ENCODE measurements around the gene SRD5A3.

Gene SRD5A3

DNA sequence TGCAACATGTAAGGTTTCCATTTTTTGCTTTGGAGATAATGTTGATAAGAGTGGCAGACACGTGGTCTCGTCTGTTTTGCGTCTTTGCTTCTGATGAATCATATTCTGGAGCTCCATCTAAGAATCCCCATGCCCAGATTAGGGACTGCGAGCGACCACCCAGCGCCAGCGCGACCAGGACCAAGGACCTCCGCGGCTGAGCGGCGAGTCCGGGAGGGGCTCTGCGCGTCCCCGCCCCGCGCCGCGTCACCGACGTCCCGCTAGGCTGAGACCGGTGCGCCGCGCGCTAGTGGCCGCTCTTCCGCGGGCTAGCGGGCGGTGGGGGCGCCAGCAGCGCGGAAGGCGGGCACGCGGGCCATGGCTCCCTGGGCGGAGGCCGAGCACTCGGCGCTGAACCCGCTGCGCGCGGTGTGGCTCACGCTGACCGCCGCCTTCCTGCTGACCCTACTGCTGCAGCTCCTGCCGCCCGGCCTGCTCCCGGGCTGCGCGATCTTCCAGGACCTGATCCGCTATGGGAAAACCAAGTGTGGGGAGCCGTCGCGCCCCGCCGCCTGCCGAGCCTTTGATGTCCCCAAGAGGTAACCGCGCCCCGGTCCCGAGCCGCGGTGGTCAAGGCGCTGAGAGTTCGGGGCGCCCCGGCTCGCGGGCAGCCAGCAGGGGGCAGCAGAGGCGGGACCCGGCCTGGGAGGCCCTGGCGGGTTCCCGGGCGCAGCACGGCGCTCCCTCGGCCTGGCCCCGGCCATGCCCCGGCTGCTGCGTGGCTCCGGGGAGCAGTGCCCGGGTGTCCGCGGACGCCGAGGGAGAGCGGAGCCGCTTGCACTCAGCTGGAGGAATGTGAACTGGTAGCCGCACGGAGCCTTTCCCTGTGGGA lies at the start of gene SRD5A3:
TSS of gene SRD5A3 (plus strand) at position 263 of the 871 bp plus-strand sequence. CDS start at position 358, 95 bp downstream.
- peak within 1 kb of the TSS; percentile 81 for H3K4me3 Mint-ChIP-seq
- H3K27me3 Mint-ChIP-seq = no peaks in the 10 kb centered on the region
- no peaks in the 10 kb centered on the region for H3K9me3 Mint-ChIP-seq
- DNase-seq (peak; percentile 93), ATAC-seq (peak; percentile 91)
- peaks cover 30% of the 10 kb centered on the region for H3K4me1 Mint-ChIP-seq
- no peaks in the 10 kb centered on the region for H3K36me3 Mint-ChIP-seq (ENCODE audit: low read depth)
- peak within 1 kb of the TSS; percentile 85 for H3K27ac Mint-ChIP-seq

DNA sequence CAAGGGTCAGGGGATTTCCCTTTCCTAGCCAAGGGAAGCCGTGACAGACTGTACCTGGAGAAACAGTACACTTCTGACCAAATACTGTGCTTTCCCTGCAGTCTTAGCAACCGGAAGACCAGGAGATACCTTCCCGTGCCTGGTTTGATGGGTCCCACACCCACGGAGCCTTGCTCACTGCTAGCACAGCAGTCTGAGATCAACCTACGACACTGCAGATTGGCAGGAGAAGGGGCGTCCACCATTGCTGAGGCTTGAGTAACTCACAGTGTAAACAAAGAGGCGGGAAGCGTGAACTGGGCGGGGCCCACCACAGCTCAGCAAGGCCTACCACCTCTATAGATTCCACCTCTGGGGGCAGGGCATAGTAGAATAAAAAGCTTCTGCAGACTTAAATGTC lies 48.7 kb upstream of the SRD5A3 start:
- no peak overlapping the region for H3K4me3 Mint-ChIP-seq
- H3K36me3 Mint-ChIP-seq (ENCODE audit: low read depth) = no peaks in the 10 kb centered on the region
- ATAC-seq (no peak), DNase-seq (no peak)
- peaks cover 13% of the 10 kb centered on the region for H3K27me3 Mint-ChIP-seq
- H3K27ac Mint-ChIP-seq = no peak overlapping the region
- no peaks in the 10 kb centered on the region for H3K9me3 Mint-ChIP-seq
- H3K4me1 Mint-ChIP-seq = no peaks in the 10 kb centered on the region

DNA sequence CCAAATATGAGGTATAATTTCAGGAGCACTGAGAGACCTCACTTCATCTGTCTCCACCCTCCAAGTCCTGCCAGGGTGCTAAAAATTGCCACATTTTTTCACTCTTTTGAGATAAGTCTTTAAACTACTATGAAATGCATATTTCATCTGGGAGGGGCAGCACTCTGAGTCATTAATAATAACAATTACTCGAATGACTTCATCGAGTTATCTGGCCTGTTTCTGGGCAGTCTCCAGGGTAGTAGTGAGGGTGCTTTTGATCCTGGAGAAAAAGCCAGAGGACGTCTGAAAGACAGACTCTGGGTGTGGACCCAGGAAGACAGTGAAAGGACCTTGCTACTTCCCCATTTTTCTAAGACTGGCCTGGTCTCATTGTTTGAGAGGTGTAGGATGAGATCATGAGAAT lies 42.3 kb upstream of the SRD5A3 start:
- Mint-ChIP-seq H3K4me3 (no peak overlapping the region), H3K36me3 (ENCODE audit: low read depth) (no peaks in the 10 kb centered on the region), H3K9me3 (no peaks in the 10 kb centered on the region), H3K4me1 (no peaks in the 10 kb centered on the region), H3K27me3 (peaks cover 8% of the 10 kb centered on the region), H3K27ac (no peak overlapping the region)
- ATAC-seq (no peak), DNase-seq (no peak)

DNA sequence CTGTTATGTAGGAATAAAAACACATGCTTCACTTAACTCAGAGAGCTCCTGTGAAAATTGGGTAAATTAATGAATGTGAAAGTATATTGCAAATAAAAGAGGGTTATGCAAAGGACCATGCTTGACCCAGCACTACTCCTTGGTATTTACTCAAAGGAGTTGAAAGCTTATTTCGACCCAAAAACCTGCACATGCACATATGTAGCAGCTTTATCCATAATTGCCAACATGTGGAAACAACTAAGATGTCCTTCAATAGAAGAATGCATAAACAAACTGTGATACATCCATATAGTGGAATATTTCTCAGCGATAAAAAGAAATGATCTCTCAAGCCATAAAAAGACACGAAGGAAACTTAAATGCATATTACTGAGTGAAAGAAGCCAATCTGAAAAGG lies 41.7 kb upstream of the SRD5A3 start:
- H3K4me3 Mint-ChIP-seq = no peak overlapping the region
- no peaks in the 10 kb centered on the region for H3K9me3 Mint-ChIP-seq
- H3K27me3 Mint-ChIP-seq = peaks cover 8% of the 10 kb centered on the region
- no peaks in the 10 kb centered on the region for H3K36me3 Mint-ChIP-seq (ENCODE audit: low read depth)
- DNase-seq (no peak), ATAC-seq (no peak)
- H3K27ac Mint-ChIP-seq = no peak overlapping the region
- no peaks in the 10 kb centered on the region for H3K4me1 Mint-ChIP-seq

DNA sequence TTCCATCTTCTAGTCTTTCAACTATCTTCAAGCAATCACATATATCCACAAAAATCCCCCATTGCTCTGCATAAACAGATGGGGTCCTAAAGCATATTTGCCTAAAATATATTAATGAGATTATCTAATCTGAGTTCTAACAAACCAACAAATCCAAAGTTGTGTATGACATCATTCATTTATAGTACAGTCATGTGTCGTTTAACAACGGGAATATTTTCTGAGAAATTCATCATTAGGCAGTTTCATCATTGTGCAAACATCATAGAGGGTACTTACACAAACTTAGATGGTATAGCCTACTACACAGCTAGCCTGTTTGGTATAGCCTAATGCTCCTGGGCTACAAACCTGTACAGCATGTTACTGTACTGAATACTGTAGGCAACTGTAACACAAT lies 38.0 kb upstream of the SRD5A3 start:
- Mint-ChIP-seq H3K27me3 (peaks cover 3% of the 10 kb centered on the region), H3K9me3 (no peaks in the 10 kb centered on the region), H3K36me3 (ENCODE audit: low read depth) (no peaks in the 10 kb centered on the region), H3K4me3 (no peak overlapping the region), H3K4me1 (no peaks in the 10 kb centered on the region), H3K27ac (no peak overlapping the region)
- ATAC-seq (no peak), DNase-seq (no peak)

GRCh38 chr4:55311792-55312488 lies 34.1 kb upstream of the SRD5A3 start:
- H3K4me1 Mint-ChIP-seq = peaks cover 5% of the 10 kb centered on the region
- DNase-seq (no peak), ATAC-seq (no peak)
- H3K27ac Mint-ChIP-seq = no peak overlapping the region
- H3K4me3 Mint-ChIP-seq = no peak overlapping the region
- no peaks in the 10 kb centered on the region for H3K36me3 Mint-ChIP-seq (ENCODE audit: low read depth)
- peaks cover 4% of the 10 kb centered on the region for H3K9me3 Mint-ChIP-seq
- no peaks in the 10 kb centered on the region for H3K27me3 Mint-ChIP-seq

- Mint-ChIP-seq H3K9me3 (peaks cover 8% of the 10 kb centered on the region), H3K36me3 (ENCODE audit: low read depth) (no peaks in the 10 kb centered on the region), H3K4me3 (no peak overlapping the region), H3K27ac (no peak overlapping the region), H3K4me1 (peaks cover 10% of the 10 kb centered on the region), H3K27me3 (no peaks in the 10 kb centered on the region)
- DNase-seq (peak; percentile 28), ATAC-seq (peak; percentile 68)
These were observed 33.4 kb upstream of the SRD5A3 start for GRCh38 chr4:55312489-55313101.

GRCh38 chr4:55314141-55314820 lies 31.8 kb upstream of the SRD5A3 start:
- ATAC-seq (no peak), DNase-seq (no peak)

DNA sequence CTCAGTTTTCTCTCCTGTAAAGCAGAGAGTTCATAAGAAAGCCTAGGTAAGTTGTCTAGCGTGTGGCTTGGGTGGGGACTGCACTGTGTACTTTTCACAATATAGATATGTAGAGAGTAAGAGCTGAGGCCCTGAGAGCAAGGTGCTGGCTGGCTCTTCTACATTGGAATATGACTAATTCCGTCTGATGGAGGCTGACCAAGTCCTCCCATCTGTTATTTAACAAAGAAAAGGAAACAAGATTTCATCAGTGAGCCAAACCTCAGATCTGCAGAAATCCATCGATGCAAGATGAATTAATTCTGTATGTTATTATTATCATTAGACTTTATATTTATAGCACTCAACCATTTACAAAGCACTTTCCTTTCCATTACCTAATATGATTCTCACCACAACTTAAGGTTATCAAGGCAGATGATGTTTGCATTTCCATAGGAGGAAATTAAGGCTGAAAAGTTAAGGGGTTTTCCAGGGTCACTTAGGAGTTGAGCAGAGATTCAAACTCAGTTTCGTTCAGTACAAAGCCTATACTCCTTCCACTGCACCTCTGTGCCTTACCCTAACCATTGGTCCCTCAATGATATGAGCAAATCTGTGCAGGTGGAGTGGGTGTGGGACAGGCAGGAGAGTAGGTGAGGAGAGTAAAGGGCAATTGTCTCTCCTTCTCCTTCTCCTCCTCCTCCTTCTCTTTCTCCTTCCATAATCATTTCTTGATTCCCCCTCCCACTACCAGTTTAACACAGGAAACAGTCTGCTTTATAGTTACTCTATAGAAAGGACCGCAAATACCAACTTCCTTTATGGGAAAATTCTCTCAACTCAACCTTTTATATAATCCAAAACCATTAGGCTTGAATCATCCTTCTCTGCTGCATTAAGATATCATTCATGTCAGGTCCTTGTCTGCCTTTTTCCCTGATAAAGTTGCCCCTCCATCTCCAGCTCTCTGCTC lies 27.6 kb upstream of the SRD5A3 start:
- peak overlapping the region; percentile 59 for H3K27ac Mint-ChIP-seq
- H3K9me3 Mint-ChIP-seq = peaks cover 6% of the 10 kb centered on the region
- peak overlapping the region; percentile 24 for H3K4me3 Mint-ChIP-seq
- no peaks in the 10 kb centered on the region for H3K36me3 Mint-ChIP-seq (ENCODE audit: low read depth)
- no peak for DNase-seq
- H3K4me1 Mint-ChIP-seq = peaks cover 47% of the 10 kb centered on the region
- no peaks in the 10 kb centered on the region for H3K27me3 Mint-ChIP-seq
- peak; percentile 87 for ATAC-seq

More at GRCh38 chr4:55314141-55314820, 31.8 kb upstream of the SRD5A3 start:
- Mint-ChIP-seq H3K4me1 (peaks cover 27% of the 10 kb centered on the region), H3K4me3 (no peak overlapping the region), H3K9me3 (peaks cover 8% of the 10 kb centered on the region), H3K27me3 (no peaks in the 10 kb centered on the region), H3K36me3 (ENCODE audit: low read depth) (no peaks in the 10 kb centered on the region), H3K27ac (no peak overlapping the region)

GRCh38 chr4:55321707-55322264 lies 24.3 kb upstream of the SRD5A3 start:
- peaks cover 7% of the 10 kb centered on the region for H3K27me3 Mint-ChIP-seq
- H3K36me3 Mint-ChIP-seq (ENCODE audit: low read depth) = no peaks in the 10 kb centered on the region
- no peak for ATAC-seq

DNA sequence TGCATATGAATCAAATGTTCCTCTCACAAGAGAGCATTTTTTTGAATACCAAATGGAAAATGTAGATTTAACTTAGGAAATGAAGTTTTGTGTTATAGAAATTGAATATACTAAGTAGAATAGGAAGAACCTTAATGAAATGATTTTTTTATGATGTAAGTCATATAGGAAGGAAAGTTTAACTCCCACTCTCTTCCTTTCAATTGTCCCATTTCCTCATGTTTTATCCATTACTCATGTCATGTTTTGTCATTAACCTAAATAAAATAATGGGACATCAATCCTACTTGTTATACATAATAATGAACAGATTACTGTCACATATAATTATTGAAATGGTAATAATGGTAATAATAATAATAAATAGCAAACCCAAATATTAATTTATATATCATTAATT lies 22.7 kb upstream of the SRD5A3 start:
- H3K9me3 Mint-ChIP-seq = no peaks in the 10 kb centered on the region
- peaks cover 7% of the 10 kb centered on the region for H3K27me3 Mint-ChIP-seq
- H3K4me3 Mint-ChIP-seq = no peak overlapping the region
- DNase-seq (no peak), ATAC-seq (no peak)
- peaks cover 29% of the 10 kb centered on the region for H3K4me1 Mint-ChIP-seq
- H3K27ac Mint-ChIP-seq = no peak overlapping the region
- no peaks in the 10 kb centered on the region for H3K36me3 Mint-ChIP-seq (ENCODE audit: low read depth)

More at GRCh38 chr4:55321707-55322264, 24.3 kb upstream of the SRD5A3 start:
- Mint-ChIP-seq H3K27ac (no peak overlapping the region), H3K4me1 (peaks cover 42% of the 10 kb centered on the region), H3K9me3 (peaks cover 3% of the 10 kb centered on the region), H3K4me3 (no peak overlapping the region)
- peak; percentile 76 for DNase-seq

- Mint-ChIP-seq H3K36me3 (ENCODE audit: low read depth) (no peaks in the 10 kb centered on the region), H3K4me1 (peaks cover 8% of the 10 kb centered on the region), H3K27ac (no peak overlapping the region), H3K4me3 (no peak overlapping the region), H3K9me3 (peaks cover 4% of the 10 kb centered on the region), H3K27me3 (peaks cover 7% of the 10 kb centered on the region)
- DNase-seq = no peak
- ATAC-seq = no peak
These were observed 19.4 kb upstream of the SRD5A3 start for GRCh38 chr4:55326629-55327028.

GRCh38 chr4:55329012-55329411 lies 17.0 kb upstream of the SRD5A3 start:
- DNase-seq (no peak), ATAC-seq (no peak)
- H3K4me1 Mint-ChIP-seq = peaks cover 4% of the 10 kb centered on the region
- H3K9me3 Mint-ChIP-seq = peaks cover 4% of the 10 kb centered on the region
- no peak overlapping the region for H3K27ac Mint-ChIP-seq
- no peak overlapping the region for H3K4me3 Mint-ChIP-seq
- peaks cover 10% of the 10 kb centered on the region for H3K27me3 Mint-ChIP-seq
- no peaks in the 10 kb centered on the region for H3K36me3 Mint-ChIP-seq (ENCODE audit: low read depth)

Measured in activated naive CD8-positive, alpha-beta T cell treated with anti-CD3 and anti-CD28 coated beads, Interleukin-2, amount 50 U/mL, for 24 hours (primary cell).